GM23248 (cell line): ENCODE data around the gene RAB3GAP1. TPM values are rescaled to one million over a fixed set of nuclear protein-coding genes. Genes with fewer than 3 reads are reported as not detected.
A peak's percentile ranks its signal among the peaks of the same experiment; 100 is the strongest.

ENCODE experiments used
- DNase-seq: peaks from one replicate; pipeline ENCODE4 v3.0.0-alpha.2; 2015
- H2AFZ ChIP-seq: fragments of 200-600 bp; sonication (generic); 2 replicates; pipeline ENCODE4 v1.6.1; 2016; ENCODE audit warnings: antibody characterized with exemption
- H3F3A ChIP-seq: fragments of 200-600 bp; sonication (generic); 2 replicates; pipeline ENCODE4 v1.6.1; 2016; ENCODE audit warnings: mild to moderate bottlenecking, antibody characterized with exemption, mixed run types; ENCODE audit not compliant: insufficient read depth
- H3K27ac ChIP-seq: fragments of 200-600 bp; sonication (generic); 2 replicates; pipeline ENCODE4 v1.5.1; 2016; ENCODE audit warnings: mild to moderate bottlenecking
- H3K27me3 ChIP-seq: fragments of 200-600 bp; sonication (generic); replicated peaks from 2 replicates; pipeline ENCODE4 v1.6.1; 2016; ENCODE audit warnings: mild to moderate bottlenecking; ENCODE audit not compliant: insufficient read depth
- H3K36me3 ChIP-seq: fragments of 200-600 bp; sonication (generic); 2 replicates; pipeline ENCODE4 v1.6.1; 2016; ENCODE audit warnings: low read depth, mild to moderate bottlenecking
- H3K4me1 ChIP-seq: fragments of 200-600 bp; sonication (generic); 2 replicates; pipeline ENCODE4 v1.6.1; 2016; ENCODE audit warnings: mild to moderate bottlenecking; ENCODE audit not compliant: insufficient read depth
- H3K4me2 ChIP-seq: fragments of 200-600 bp; sonication (generic); one replicate; pipeline ENCODE4 v1.6.1; 2016; ENCODE audit warnings: mild to moderate bottlenecking; ENCODE audit not compliant: unreplicated experiment
- H3K4me3 ChIP-seq: fragments of 200-600 bp; sonication (generic); 2 replicates; pipeline ENCODE4 v1.5.1; 2016; ENCODE audit warnings: mild to moderate bottlenecking
- H3K79me2 ChIP-seq: fragments of 200-600 bp; sonication (generic); 2 replicates; pipeline ENCODE4 v1.6.1; 2016; ENCODE audit warnings: mild to moderate bottlenecking; ENCODE audit not compliant: insufficient read depth
- H3K9ac ChIP-seq: fragments of 200-600 bp; sonication (generic); 2 replicates; pipeline ENCODE4 v1.6.1; 2016; ENCODE audit warnings: mild to moderate bottlenecking
- H3K9me2 ChIP-seq: fragments of 200-600 bp; sonication (generic); 2 replicates; pipeline ENCODE4 v1.6.1; 2016; ENCODE audit warnings: mixed run types, mild to moderate bottlenecking, moderate library complexity; ENCODE audit not compliant: insufficient read depth
- H3K9me3 ChIP-seq: fragments of 200-600 bp; sonication (generic); one replicate; pipeline ENCODE4 v1.6.1; 2017; ENCODE audit warnings: low read depth
- H4K20me1 ChIP-seq: fragments of 200-600 bp; sonication (generic); 2 replicates; pipeline ENCODE4 v1.6.0; 2016; ENCODE audit not compliant: insufficient read depth
- EZH2 ChIP-seq: fragments of 200-600 bp; sonication (generic); IDR thresholded peaks from 2 replicates; pipeline ENCODE4 v1.6.1; 2018; ENCODE audit warnings: antibody characterized with exemption, mild to moderate bottlenecking; ENCODE audit not compliant: insufficient read depth, poor library complexity, severe bottlenecking
- EZH2phosphoT487 ChIP-seq: fragments of 200-600 bp; sonication (generic); IDR thresholded peaks from 2 replicates; pipeline ENCODE4 v1.6.1; 2018; ENCODE audit warnings: antibody characterized with exemption, moderate library complexity, mild to moderate bottlenecking, low read depth; ENCODE audit not compliant: insufficient read depth
- WGBS, 2 experiments: methylation state at CpG; one replicate each; pipeline ENCODE4 v1.1.6; 2015 to 2017; ENCODE audit warnings: low lambda C conversion rate in 2 of 2, low coverage in 1 of 2; ENCODE audit errors: missing lambda C conversion rate in 2 of 2; 5-methylcytosine and 5-hydroxymethylcytosine counted together
- in situ Hi-C: fragments of 300-500 bp; cut with MboI; formaldehyde crosslinking; loops from 2 replicates; pipeline ENCODE4 v1.15.0; 2020
- polyA plus RNA-seq: library from polyadenylated mRNA; unstranded; fragments of >200 nt; fragmentation: Nextera tagmentation; extraction: Ambion mirVana; gene quantifications from 2 replicates; pipeline ENCODE4 v1.2.1, GENCODE V29; 2016
- total RNA-seq: library from RNA; depleted of rRNA; stranded (reverse); fragments of >200 nt; shearing (Covaris generic); gene quantifications from 2 replicates; pipeline ENCODE4 v1.2.3, GENCODE V29; 2014

Gene RAB3GAP1
- total and polyA plus RNA-seq, 2 experiments from 2014 or later = 35.5 to 72.1 TPM

- peak; percentile 5 for DNase-seq
- Histone ChIP-seq H2AFZ (no peak overlapping the region), H3K9ac (no peak overlapping the region), H3K9me3 (no peaks in the 10 kb centered on the region), H3K27ac (no peak overlapping the region), H3K9me2 (no peaks in the 10 kb centered on the region), H3K79me2 (no peaks in the 10 kb centered on the region), H3F3A (no peaks in the 10 kb centered on the region), H4K20me1 (no peaks in the 10 kb centered on the region), H3K27me3 (peaks cover 30% of the 10 kb centered on the region), H3K4me1 (no peaks in the 10 kb centered on the region), H3K4me2 (no peak overlapping the region), H3K4me3 (no peak overlapping the region), H3K36me3 (no peaks in the 10 kb centered on the region)
- TF ChIP-seq EZH2 (no peak), EZH2phosphoT487 (no peak)
- in situ Hi-C loops = no loop called here
- 85 to 94% methylated on average over 1 of the region's 1 CpG for WGBS, 2 experiments
These were observed 42.8 kb upstream of the RAB3GAP1 start for GRCh38 chr2:135009339-135009738.

- no peaks in the 10 kb centered on the region for H3K79me2 ChIP-seq
- no peaks in the 10 kb centered on the region for H3K36me3 ChIP-seq
- H3K9me3 ChIP-seq = no peaks in the 10 kb centered on the region
- in situ Hi-C loops = loop anchor here (10.0 kb wide), 1 partner anchor 694 kb away; no protein-coding TSS in a partner anchor
- no peak overlapping the region for H2AFZ ChIP-seq
- H3F3A ChIP-seq = no peaks in the 10 kb centered on the region
- H3K4me1 ChIP-seq = no peaks in the 10 kb centered on the region
- peaks cover 23% of the 10 kb centered on the region; the same call in 1 of the 2 replicates for H3K27me3 ChIP-seq
- H3K9me2 ChIP-seq = no peaks in the 10 kb centered on the region; the same call in 1 of the 2 replicates
- H3K4me2 ChIP-seq = no peak overlapping the region
- no peak overlapping the region for H3K9ac ChIP-seq
- 56 to 57% methylated on average over 10 of the region's 10 CpGs for WGBS, 2 experiments
- no peak overlapping the region for H3K27ac ChIP-seq
- TF ChIP-seq EZH2phosphoT487 (no peak), EZH2 (no peak)
- H4K20me1 ChIP-seq = no peaks in the 10 kb centered on the region
- DNase-seq = no peak
- H3K4me3 ChIP-seq = no peak overlapping the region
These were observed 41.7 kb upstream of the RAB3GAP1 start for GRCh38 chr2:135010200-135010942.

- Histone ChIP-seq H3K4me3 (no peak overlapping the region), H3K9me2 (no peaks in the 10 kb centered on the region; the same call in 1 of the 2 replicates), H3K36me3 (no peaks in the 10 kb centered on the region), H3K27me3 (peaks cover 22% of the 10 kb centered on the region), H3K27ac (no peak overlapping the region), H3K4me2 (no peak overlapping the region), H2AFZ (no peak overlapping the region), H3K79me2 (no peaks in the 10 kb centered on the region), H3K9me3 (no peaks in the 10 kb centered on the region), H4K20me1 (no peaks in the 10 kb centered on the region), H3K4me1 (no peaks in the 10 kb centered on the region), H3K9ac (no peak overlapping the region), H3F3A (no peaks in the 10 kb centered on the region)
- DNase-seq = no peak
- in situ Hi-C loops = loop anchor here (10.0 kb wide), 1 partner anchor 693 kb away; no protein-coding TSS in a partner anchor
- TF ChIP-seq EZH2phosphoT487 (no peak), EZH2 (no peak)
These were observed 40.5 kb upstream of the RAB3GAP1 start for GRCh38 chr2:135011633-135012032.

GRCh38 chr2:135021618-135022017, 30.5 kb upstream of the RAB3GAP1 start:
- Histone ChIP-seq H3K4me1 (no peaks in the 10 kb centered on the region), H3K27ac (no peak overlapping the region), H3K27me3 (no peaks in the 10 kb centered on the region; the same call in none of the 2 replicates), H3K36me3 (no peaks in the 10 kb centered on the region), H4K20me1 (no peaks in the 10 kb centered on the region), H3K9me3 (no peaks in the 10 kb centered on the region), H3K4me3 (no peak overlapping the region), H3K9ac (no peak overlapping the region), H3K79me2 (no peaks in the 10 kb centered on the region), H3F3A (no peaks in the 10 kb centered on the region), H3K9me2 (no peaks in the 10 kb centered on the region), H2AFZ (no peak overlapping the region), H3K4me2 (no peak overlapping the region)
- TF ChIP-seq EZH2 (no peak), EZH2phosphoT487 (no peak)
- DNase-seq = no peak
- WGBS, 2 experiments = 74% methylated on average over 1 of the region's 1 CpG
- in situ Hi-C loops = no loop called here
